ENCODE data around the gene CADPS.

Gene CADPS

GRCh38 chr3:62439176-62439813 lies 435.9 kb downstream of the CADPS start:
- DNase-seq (ENCODE audit: low read depth in 2 of 2) = no peak

- no peak for DNase-seq (ENCODE audit: low read depth in 2 of 2)
Measured at GRCh38 chr3:62436785-62437184, 438.4 kb downstream of the CADPS start.

GRCh38 chr3:62433396-62433795 lies 441.8 kb downstream of the CADPS start:
- no peak for DNase-seq (ENCODE audit: low read depth in 2 of 2)

GRCh38 chr3:62421207-62421606 lies 454.0 kb downstream of the CADPS start:
- DNase-seq (ENCODE audit: low read depth in 2 of 2) = no peak

- no peak for DNase-seq (ENCODE audit: low read depth in 2 of 2)
Measured at GRCh38 chr3:62416144-62416543, 459.1 kb downstream of the CADPS start.

- no peak for DNase-seq (ENCODE audit: low read depth in 2 of 2)
Measured at GRCh38 chr3:62415312-62415801, 459.9 kb downstream of the CADPS start.

GRCh38 chr3:62414786-62415185 lies 460.4 kb downstream of the CADPS start:
- no peak for DNase-seq (ENCODE audit: low read depth in 2 of 2)

GRCh38 chr3:62413687-62414086 lies 461.5 kb downstream of the CADPS start:
- DNase-seq (ENCODE audit: low read depth in 2 of 2) = no peak

GRCh38 chr3:62406945-62407344 lies 468.3 kb downstream of the CADPS start:
- DNase-seq (ENCODE audit: low read depth in 2 of 2) = no peak

GRCh38 chr3:62405566-62405965 lies 469.6 kb downstream of the CADPS start:
- DNase-seq (ENCODE audit: low read depth in 2 of 2) = no peak

- DNase-seq (ENCODE audit: low read depth in 2 of 2) = no peak
Measured at GRCh38 chr3:62405135-62405534, 470.1 kb downstream of the CADPS start.

- no peak for DNase-seq (ENCODE audit: low read depth in 2 of 2)
Measured at GRCh38 chr3:62404321-62404720, 470.9 kb downstream of the CADPS start.

GRCh38 chr3:62403765-62404164 lies 471.5 kb downstream of the CADPS start:
- no peak for DNase-seq (ENCODE audit: low read depth in 2 of 2)

GRCh38 chr3:62392626-62393292 lies 482.5 kb downstream of the CADPS start:
- no peak for DNase-seq (ENCODE audit: low read depth in 2 of 2)

- DNase-seq (ENCODE audit: low read depth in 2 of 2) = no peak
Measured at GRCh38 chr3:62387251-62387650, 488.0 kb downstream of the CADPS start.

- no peak for DNase-seq (ENCODE audit: low read depth in 2 of 2)
Measured at GRCh38 chr3:62379321-62379798, 495.9 kb downstream of the CADPS start.

- DNase-seq (ENCODE audit: low read depth in 2 of 2) = no peak
Measured at GRCh38 chr3:62378921-62379320, 496.3 kb downstream of the CADPS start.

GRCh38 chr3:62378311-62378789 lies 496.9 kb downstream of the CADPS start:
- no peak for DNase-seq (ENCODE audit: low read depth in 2 of 2)

GRCh38 chr3:62376906-62377877 lies 498.0 kb downstream of the CADPS start:
- DNase-seq (ENCODE audit: low read depth in 2 of 2) = no peak

GRCh38 chr3:62376454-62376720 lies 498.8 kb downstream of the CADPS start:
- no peak for DNase-seq (ENCODE audit: low read depth in 2 of 2)

GRCh38 chr3:62375655-62376453 lies 499.4 kb downstream of the CADPS start:
- DNase-seq (ENCODE audit: low read depth in 2 of 2) = no peak
